CD4-positive, alpha-beta T cell treated with Interleukin-21 for 1 hour (primary cell): ENCODE data around the gene SLC29A2.

Source experiments
- DNase-seq: peaks from one replicate; pipeline ENCODE4 v3.0.0-alpha.2; 2020

SLC29A2 gene

GRCh38 chr11:66346476-66347424 is 24.8 kb downstream of the SLC29A2 start:
- no peak for DNase-seq

DNA sequence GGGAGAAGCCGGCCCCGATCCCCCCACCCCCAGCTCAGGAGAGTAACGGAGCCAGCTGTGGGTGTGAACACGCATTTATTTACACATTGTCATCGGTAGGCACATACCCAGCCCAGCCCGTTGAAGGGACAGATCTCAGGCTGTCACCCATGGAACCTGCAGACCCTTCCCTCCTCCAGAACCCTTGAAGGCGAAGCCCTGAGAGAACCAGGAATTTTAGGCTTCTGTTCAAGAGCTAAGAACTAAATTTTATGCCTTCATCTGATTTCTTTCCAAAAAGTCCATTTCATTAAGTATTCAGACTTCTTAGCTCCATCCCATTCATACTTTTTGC is 26.3 kb downstream of the SLC29A2 start:
- DNase-seq = no peak

DNA sequence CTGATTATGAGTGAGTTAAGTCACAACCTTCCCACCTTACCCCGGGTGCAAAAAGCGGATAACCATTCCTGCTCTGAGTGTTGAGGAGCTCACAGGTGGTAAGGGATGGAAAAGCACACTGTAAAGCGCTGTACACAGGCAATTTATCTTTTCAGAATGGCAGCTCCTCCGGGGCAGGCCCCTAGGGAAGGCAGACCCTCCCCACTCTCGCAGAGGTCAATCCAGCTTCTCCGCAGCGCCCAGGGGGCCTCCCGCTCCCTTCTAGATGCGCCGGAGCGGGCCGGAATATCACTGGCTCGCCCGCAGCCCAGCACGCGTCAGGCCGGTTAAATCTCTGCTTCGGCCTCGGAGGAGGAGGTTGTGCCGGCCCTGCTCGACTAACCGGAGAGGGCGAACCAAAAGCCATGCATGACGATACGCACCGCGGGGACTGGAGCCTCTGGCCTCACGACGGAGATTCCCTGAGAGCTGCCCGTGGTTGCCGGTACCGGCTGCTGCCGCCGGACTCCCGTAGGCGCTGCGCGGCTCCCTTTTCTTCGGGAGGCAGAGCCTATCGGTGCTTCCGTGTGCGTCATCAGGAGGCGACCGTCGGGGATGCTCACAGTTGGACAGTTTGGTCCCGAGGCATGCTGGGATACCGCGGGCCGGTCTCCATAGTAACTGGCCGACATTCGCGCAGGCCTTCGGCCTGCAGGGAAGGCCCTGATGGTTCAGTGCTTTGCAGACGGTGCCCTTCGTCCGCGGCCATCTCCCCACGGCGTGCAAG is 26.8 kb downstream of the SLC29A2 start, which contains the start of gene BRMS1:
BRMS1 (minus strand) TSS at position 555 of the 766 bp plus-strand sequence. CDS start 2,870 bp downstream, outside the sequence.
- peak; percentile 96 for DNase-seq

GRCh38 chr11:66343176-66343575 is 28.4 kb downstream of the SLC29A2 start:
- no peak for DNase-seq

DNA sequence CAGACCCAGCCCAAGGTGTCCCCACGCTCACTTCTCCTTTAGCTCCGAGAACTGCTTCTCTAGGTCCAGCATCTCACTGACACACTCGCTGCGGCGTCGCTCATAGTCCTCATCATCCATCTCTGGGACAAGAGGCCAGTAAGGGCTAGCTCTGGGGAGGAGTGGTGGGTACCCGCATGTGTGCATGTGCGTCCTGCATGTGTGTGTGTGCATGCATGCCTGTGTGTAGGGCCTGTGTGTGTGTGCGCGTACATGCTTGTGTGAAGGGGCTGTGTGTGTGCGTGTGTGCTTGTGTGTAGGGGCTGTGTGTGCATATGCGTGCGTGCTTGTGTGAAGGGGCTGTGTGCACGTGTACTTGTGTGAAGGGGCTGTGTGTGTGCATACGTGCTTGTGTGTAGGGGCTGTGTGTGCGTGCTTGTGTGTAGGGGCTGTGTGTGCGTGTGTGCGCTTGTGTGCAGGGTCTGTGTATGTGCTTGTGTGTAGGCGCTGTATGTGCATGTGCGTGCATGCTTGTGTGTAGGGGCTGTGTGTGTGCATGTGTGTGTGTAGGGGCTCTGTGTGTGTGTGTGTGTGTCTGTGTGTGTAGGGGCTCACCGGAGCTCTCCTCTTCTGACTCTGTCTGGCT is 29.9 kb downstream of the SLC29A2 start:
- DNase-seq = no peak

GRCh38 chr11:66340596-66341501 is 30.7 kb downstream of the SLC29A2 start:
- no peak for DNase-seq

DNA sequence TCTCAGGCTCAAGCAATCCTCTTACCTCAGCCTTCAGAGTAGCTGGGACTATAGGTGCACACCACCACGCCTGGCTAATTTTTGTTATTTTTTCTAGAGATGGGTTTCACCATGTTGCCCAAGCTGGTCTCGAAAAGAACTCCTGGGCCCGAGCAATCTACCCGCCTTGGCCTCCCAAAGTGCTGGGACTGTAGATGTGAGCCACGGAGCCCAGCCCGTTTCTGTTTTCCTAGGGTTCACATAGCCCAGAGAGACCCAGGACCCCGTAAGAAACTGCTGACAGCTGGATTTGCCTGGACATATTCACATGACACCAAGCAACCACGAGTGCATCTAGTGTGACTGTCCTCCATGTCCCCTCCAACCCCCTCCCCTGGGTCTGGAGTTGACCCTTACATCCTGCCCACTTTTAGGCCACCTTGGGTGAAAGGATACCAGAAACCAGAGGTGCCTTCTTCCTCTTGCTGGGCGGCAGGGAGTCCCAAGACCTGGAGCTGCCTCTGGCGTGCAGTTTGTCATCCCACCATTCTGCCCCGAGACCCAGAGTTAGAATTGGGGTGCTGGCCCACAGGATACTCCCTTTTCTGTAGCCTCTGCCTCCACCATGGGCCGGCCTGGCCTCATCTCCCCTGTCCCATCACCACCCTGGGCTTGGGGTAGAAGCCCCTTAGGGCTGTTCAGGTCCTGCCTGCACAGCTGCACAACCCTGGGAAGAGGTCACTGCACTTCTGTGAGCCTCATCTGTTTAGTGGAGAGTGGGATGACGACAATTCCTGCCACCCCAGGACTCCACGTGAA is 31.7 kb downstream of the SLC29A2 start:
- no peak for DNase-seq

- no peak for DNase-seq
Observed at GRCh38 chr11:66339162-66339675, 32.3 kb downstream of the SLC29A2 start.

DNA sequence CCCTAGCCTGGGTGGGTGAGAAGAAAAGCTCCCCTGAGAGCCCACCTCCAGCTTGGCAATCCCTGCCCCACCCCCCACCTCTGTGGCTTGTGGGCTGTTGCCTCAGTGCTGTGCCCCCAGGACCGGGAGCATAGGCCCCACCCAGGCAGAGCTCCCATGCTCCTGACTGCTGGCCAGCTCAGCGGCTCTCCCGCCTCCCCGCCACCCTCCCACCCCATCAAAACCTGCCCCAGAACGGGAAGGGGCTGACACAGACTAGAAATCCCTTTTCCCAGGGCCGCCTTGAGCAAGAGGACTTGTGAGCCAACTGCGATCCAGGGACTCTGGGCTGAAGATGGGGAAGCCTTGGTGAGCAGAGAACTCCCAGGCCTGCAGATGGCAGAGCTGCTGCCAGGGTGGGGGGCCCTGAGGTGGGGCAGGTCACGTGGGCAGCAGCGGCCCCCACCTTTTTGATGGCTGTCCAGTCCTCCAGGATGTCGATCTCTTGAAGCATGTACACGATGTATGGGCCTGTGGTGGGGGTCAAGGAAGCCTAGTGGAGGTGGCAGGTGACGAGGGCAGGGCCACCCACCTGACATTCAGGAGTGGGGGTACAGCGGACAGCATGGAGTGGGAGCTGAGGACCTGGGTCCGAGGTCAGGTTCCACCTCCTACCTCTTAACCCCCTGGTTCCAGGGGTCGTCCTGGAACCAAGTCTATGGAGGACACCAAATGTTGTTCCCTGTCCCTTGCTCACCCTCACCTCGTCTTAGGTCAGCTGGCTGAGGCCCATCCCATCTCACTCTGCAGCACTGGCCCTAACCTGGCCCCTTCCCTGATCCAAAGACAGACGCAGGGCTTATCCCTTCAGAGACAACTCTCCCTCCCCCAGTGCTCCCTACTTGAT is 33.0 kb downstream of the SLC29A2 start:
- no peak for DNase-seq

GRCh38 chr11:66337103-66337899 is 34.3 kb downstream of the SLC29A2 start:
- DNase-seq = no peak

GRCh38 chr11:66336234-66337102 is 35.1 kb downstream of the SLC29A2 start, which contains the start of gene RIN1:
Gene RIN1, minus strand, starts transcription at chr11:66336434. Its CDS starts 32 bp downstream, at chr11:66336402.
- DNase-seq = peak; percentile 54

- DNase-seq = no peak
Observed at GRCh38 chr11:66335531-66336233, 35.9 kb downstream of the SLC29A2 start.

GRCh38 chr11:66334605-66335442 is 36.7 kb downstream of the SLC29A2 start:
- DNase-seq = no peak

- no peak for DNase-seq
Observed at GRCh38 chr11:66333896-66334604, 37.5 kb downstream of the SLC29A2 start.

- DNase-seq = no peak
Observed at GRCh38 chr11:66333220-66333877, 38.2 kb downstream of the SLC29A2 start.
